Stimulated activated CD4-positive, alpha-beta T cell treated with anti-CD3 and anti-CD28 coated beads, Interleukin-2, amount 100 ng/mL, for 4 hours (primary cell): ENCODE results near the gene RAPGEF2.
"Not testable (repeated sequence)": the region's sequence is repeated elsewhere in the genome, so short reads cannot be mapped to it uniquely, and the experiment has no call there.

Source experiments
- DNase-seq: peaks from one replicate; pipeline ENCODE4 v3.0.0-alpha.2; 2020; ENCODE audit warnings: low read depth

RAPGEF2 gene

GRCh38 chr4:159240687-159241086, 137.8 kb downstream of the RAPGEF2 start:
- no peak for DNase-seq

- no peak for DNase-seq
Measured at GRCh38 chr4:159242427-159242826, 139.5 kb downstream of the RAPGEF2 start.

GRCh38 chr4:159248384-159249178, 145.7 kb downstream of the RAPGEF2 start:
- no peak for DNase-seq

GRCh38 chr4:159250751-159251325, 148.0 kb downstream of the RAPGEF2 start:
- DNase-seq: no peak

GRCh38 chr4:159251580-159251979, 148.7 kb downstream of the RAPGEF2 start:
- DNase-seq: not testable (repeated sequence)

GRCh38 chr4:159252491-159252890, 149.6 kb downstream of the RAPGEF2 start:
- no peak for DNase-seq

- no peak for DNase-seq
Measured at GRCh38 chr4:159256037-159256436, 153.2 kb downstream of the RAPGEF2 start.

- DNase-seq: no peak
Measured at GRCh38 chr4:159258889-159259560, 156.1 kb downstream of the RAPGEF2 start.

- no peak for DNase-seq
Measured at GRCh38 chr4:159264057-159264456, 161.2 kb downstream of the RAPGEF2 start.

- no peak for DNase-seq
Measured at GRCh38 chr4:159266981-159267868, 164.3 kb downstream of the RAPGEF2 start.

GRCh38 chr4:159267869-159268285, 165.0 kb downstream of the RAPGEF2 start:
- DNase-seq: no peak

- no peak for DNase-seq
Measured at GRCh38 chr4:159268607-159269006, 165.7 kb downstream of the RAPGEF2 start.

GRCh38 chr4:159269116-159269515, 166.2 kb downstream of the RAPGEF2 start:
- DNase-seq: no peak

- DNase-seq: no peak
Measured at GRCh38 chr4:159269956-159270355, 167.1 kb downstream of the RAPGEF2 start.

GRCh38 chr4:159271856-159272255, 169.0 kb downstream of the RAPGEF2 start:
- no peak for DNase-seq

GRCh38 chr4:159272273-159273140, 169.6 kb downstream of the RAPGEF2 start:
- DNase-seq: no peak

- no peak for DNase-seq
Measured at GRCh38 chr4:159273141-159273438, 170.2 kb downstream of the RAPGEF2 start.

- DNase-seq: no peak
Measured at GRCh38 chr4:159273841-159274240, 171.0 kb downstream of the RAPGEF2 start.

GRCh38 chr4:159278399-159278798, 175.5 kb downstream of the RAPGEF2 start:
- no peak for DNase-seq

GRCh38 chr4:159279084-159279483, 176.2 kb downstream of the RAPGEF2 start:
- no peak for DNase-seq

- no peak for DNase-seq
Measured at GRCh38 chr4:159280442-159281172, 177.7 kb downstream of the RAPGEF2 start.
